ENCODE measurements around the gene SETD7.

SETD7 gene

DNA sequence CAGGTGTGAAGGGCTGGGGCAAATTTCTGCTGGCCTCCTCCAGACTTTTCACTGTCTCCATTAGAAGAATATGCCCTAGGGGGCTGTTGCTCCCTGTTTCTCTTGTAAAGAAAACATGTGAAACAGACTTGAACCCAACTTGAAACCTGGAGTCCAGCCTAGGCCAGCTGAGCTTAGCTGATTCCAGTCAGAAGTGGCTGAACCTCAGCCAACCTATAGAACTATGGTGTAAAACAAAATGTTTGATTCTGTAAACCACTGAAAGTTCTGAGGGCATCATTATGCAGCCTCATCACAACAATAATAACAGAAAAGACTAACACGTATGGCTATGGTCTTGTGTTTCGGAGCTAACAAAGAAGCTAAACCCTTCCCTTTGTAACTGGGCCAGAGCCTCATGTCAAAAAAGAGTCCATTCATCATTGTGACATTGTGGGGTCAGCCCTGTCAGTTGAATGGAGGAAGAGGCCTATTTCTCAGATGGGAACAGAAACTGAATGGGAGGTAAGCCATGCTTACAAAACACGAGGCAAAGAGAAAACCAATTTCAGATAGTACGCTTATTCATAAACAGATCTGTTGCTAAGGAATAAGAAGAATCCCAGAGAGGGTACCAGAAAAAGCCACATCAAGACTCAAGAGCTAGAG lies 34.1 kb downstream of the SETD7 start:
- DNase-seq = peak in 1 of 10 donors; percentile 20
- intact Hi-C loops (cut with DNase I) = no loop called here

DNA sequence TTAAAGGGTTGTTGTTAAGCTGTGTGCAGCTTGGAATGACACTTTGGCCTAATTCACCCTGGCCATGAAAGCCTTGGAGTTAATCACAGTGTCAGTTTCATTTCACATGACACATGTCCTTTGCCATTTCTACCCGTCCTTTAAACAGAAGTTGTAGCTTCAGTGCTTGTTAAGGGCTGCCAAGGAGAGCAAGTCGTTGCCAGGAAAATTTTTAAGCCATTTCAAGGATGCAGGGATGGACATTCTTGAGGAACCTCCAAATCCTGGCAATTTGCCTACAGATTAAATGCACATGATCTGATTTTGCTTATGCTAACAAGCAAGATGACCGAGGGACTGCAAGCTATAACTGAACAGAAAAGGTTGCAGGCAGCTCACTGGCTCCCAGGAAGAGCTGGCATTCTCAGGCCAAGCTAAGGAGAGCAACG lies 40.5 kb downstream of the SETD7 start:
- intact Hi-C loops (cut with DNase I) = no loop called here

DNA sequence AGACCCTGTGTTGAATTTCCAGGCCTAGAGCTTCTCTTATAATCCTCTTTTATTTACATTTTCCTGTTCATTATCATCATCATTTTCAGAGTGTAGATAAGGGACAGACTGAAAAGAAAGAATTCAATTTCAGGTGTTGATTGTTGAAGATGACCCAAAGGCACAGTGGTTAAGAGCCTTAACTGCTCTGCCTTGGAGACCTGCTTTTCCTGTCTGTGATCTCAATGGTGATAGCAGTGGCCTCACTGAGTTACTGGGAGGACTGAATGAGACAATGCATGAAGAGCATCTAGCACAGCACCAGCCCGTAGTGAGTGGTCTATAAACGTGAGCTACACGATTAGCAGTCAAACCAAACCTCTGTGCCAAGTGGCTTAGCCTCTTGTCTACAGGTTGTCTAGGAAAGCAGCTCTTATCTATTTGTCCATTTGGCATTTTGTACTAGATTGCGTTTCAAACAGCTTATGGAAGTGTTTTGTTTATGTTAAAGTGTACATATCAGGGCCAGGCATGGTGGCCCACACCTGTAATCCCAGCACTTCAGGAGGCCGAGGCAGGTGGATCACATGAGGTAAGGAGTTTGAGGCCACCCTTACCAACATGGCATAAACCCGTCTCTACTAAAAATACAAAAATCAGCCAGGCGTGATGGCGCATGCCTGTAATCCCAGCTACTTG lies 41.5 kb downstream of the SETD7 start:
- intact Hi-C loops (cut with DNase I) = no loop called here
- no peak for DNase-seq

More for the DNA sequence above, 40.5 kb downstream of the SETD7 start:
- DNase-seq = no peak

DNA sequence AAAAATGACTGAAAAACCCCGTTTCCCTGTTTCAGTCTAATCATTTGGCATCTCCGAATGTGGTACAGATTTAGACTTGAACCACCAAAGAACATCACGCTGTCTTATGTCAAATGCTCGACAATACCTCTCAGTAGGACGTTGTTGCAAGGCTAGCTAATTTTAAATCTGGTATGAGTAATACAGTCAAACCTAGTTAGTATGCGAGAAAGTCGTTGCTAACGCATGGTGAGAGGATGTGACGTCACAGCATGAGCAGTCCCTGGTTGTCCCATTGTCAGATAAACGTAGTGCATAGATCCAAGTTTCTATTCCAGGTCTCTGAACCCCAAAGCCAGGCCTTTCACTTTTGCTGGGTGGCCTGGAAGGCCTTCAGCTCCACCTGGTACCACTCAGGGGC lies 44.7 kb downstream of the SETD7 start:
- intact Hi-C loops (cut with DNase I) = no loop called here
- peak in 1 of 10 donors; percentile 52 for DNase-seq

DNA sequence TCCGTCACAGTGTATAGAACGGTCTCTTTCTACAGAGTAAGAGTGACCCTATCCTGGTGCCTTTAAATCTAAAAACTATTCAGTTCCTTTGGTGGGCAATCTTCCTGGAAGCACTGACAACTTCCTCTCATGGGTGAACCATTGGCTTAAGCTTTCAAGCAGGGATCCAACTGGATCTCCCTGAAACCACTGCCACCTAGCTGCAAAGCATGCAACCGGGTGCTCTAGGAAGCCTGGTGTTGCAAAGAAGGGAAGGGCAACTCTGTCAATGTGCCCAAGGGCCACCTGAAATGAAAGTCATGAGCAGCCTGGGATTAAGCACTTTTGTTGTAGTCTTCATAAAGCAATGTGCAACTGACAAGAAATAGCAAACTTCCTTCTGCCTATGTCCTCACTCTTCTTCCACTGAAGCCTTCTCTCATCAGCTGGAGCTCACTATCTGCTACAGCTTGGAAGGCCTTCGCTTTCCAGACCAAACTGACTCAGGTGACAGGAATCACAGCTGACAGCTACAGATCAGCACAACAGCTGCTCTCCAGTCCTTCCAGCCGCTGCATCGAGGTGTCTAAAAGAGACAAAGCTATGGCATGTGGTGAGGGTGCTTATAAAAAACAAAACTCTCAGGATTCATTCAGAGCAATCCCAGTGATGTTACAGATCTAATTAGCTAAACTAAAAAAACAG lies 46.1 kb downstream of the SETD7 start:
- intact Hi-C loops (cut with DNase I) = loop anchor here (10.0 kb wide), 1 partner anchor 285 kb away; no protein-coding TSS in a partner anchor
- peak in 3 of 10 donors; percentile 43 to 84 (median 47) for DNase-seq

DNA sequence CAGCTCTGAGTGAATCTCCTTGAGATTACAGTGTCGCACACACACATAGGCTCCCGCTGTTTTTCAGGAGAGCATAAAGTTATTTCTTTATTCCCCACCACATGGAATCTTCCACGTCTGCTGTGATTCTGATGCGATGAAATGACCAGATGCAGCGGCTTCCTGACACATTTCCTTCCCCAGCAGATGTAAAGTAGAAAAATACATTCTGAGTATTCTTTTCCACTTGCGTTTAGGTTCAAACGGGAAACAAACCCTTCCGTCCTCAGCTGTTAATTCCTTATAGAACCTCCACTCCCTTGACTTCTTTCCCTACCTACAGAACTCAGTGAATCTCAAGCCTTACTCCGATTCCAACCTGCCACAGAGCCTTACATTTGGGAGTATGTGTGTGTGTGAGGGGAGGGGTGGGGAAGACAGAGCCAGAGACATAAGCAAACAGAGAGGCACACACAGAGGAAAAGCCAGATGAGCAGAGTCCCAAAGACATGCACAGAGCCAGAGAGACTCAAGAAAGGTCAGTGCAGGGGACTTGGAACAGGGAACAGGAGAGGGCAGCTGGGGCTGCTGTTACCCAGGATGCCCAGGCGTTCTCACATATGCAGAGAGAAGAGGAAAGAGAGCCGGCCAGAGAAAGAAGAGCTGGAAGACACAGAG lies 47.3 kb downstream of the SETD7 start:
- no peak for DNase-seq
- intact Hi-C loops (cut with DNase I) = loop anchor here (10.0 kb wide), 1 partner anchor 284 kb away; no protein-coding TSS in a partner anchor

DNA sequence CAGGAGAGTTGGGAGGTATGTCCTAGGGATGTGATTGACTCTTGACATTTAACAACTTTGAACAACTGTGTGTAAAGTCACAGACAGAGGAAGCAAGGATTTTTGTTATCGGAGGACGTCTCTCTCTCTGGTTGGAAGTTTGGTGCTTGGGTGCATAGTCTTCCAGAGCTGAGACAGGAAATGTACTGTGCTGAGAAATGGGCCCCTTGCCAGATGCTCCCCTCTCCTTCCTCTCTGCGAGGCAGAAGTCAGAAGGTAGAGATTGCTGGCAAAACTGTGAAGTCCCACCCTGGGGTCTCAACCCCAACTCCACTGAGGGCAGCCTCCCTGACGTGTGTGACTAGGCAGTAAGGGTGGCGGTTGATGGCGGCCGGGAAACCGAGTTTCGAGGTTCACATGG lies 49.2 kb downstream of the SETD7 start:
- intact Hi-C loops (cut with DNase I) = loop anchor here (10.0 kb wide), 1 partner anchor 282 kb away; no protein-coding TSS in a partner anchor
- no peak for DNase-seq

DNA sequence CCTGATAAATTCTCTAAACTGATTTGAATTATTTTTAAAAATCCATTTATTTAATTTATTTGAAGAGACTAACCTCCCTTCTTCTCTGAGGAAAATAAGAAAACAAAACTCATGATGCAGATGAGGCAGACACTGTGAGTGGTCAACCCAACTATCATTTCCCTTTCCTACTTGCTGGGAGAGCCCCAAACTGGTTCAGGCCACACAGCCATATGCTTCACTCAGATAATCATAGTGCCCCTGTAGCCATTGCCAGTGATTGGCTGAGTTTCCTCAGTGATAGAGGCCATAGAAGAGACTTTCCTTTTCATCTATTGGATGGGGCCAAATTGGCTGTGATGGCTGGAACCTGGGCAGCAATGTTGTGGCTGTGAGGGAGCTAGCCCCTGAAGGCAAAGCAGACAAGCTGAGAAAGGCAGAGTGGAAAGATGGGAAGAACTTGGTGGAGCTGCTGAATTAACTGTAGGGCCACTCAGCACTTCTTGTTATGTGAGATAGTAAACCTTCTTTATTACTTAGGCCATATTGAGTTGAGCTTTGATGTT lies 52.3 kb downstream of the SETD7 start:
- no peak for DNase-seq
- intact Hi-C loops (cut with DNase I) = loop anchor here (10.0 kb wide), 1 partner anchor 279 kb away; no protein-coding TSS in a partner anchor

DNA sequence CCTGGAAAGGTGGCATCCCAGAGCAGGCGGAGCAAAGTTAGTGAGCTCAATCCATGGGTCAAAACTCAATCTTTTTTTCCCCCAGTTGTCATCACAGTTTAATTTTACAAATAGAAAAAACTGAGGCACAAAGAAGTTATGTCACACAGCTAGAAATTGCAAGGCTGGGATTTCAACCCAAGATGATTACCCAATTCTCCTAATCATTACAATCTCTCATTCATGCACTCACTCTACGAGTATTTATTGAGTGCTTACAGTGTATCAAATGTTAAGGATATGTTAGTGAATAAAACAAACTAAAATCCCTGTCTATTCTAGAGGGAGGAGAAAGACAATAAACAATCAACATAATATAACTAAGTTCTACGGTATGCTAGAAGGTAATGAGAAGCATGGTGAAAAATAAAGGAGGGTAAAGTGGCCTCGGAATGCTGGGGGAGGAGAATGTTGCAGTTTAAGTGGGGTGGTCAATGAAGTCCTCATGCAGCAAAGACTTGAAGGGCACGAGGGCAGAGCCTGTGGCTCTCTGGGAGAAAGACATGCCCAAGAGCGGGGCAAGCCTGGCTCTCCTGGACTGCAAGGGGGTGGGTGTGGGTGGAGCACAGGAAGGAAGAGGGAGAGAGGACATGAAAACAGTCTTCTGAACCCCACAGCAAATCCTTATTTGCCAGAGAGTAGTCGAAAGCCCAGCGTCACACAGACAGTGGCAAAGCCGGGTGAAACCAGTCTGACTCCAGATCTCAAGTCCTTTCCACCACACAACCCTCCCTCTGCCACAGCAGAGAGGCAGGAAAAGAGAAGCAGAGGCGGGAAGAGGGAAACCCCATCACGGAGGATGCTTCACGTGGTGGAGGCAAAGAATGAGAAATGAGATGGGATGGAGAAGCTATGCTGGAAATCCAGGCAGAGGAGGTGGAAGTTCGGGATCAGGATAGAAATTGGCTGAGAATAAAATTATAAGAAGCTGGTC lies 53.8 kb downstream of the SETD7 start:
- intact Hi-C loops (cut with DNase I) = loop anchor here (10.0 kb wide), 1 partner anchor 277 kb away; no protein-coding TSS in a partner anchor

DNA sequence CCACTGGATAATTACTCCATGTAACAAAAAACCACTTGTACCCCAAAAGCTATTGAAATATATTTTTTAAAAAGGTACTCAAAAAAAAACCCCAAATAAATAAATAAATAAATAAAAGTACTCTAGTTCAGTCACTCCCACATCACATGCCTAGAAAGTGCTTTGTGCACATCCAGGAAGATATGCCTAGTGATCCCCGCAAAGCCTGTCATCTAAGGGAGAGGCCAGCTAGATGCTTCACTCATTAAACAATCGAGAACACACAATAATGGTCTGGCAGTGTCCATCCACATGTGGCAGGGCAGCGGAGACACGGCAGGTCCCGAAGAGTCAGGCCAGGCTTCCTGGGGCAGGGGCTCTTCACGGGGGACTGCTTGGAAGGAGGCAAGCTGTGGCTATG lies 54.5 kb downstream of the SETD7 start:
- no peak for DNase-seq
- intact Hi-C loops (cut with DNase I) = loop anchor here (10.0 kb wide), 1 partner anchor 277 kb away; no protein-coding TSS in a partner anchor

More for the DNA sequence above, 53.8 kb downstream of the SETD7 start:
- no peak for DNase-seq

DNA sequence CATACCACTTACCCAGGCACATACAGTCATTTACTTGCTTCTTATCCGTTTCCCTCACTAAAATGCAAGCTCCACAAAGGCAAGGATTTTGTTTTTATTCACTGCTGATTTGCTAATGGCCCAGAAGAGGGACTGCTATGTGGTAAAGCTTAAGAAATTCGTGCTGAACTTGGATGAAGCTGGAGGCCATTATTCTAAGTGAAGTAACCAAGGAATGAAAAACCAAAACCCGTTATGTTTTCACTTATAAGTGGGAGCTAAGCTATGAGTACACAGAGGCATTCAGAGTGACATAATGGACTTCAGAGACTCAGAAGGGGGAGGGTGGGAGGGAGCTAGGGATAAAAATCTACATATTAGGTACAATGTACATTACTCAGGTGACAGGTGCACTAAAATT lies 54.9 kb downstream of the SETD7 start:
- intact Hi-C loops (cut with DNase I) = loop anchor here (10.0 kb wide), 1 partner anchor 276 kb away; no protein-coding TSS in a partner anchor
- DNase-seq = no peak

DNA sequence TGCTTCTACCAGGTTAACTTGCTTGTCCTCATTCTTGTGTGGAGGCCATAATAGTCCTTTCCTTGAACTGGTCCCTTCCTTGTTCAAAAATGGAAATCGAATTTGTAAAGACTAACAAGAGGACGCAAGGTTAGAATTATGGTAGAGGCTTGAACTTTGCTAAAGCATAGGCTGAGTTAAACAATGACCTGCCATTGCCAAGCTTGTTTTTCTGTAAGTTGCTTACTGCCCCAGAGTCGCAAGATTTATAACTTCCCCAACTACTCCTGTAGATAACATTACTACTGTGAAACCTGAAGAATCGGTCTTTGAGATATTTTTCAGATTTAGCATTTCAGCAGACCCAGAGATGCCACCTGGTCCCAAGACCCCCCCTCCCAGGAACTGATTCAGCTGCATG lies 56.8 kb downstream of the SETD7 start:
- no peak for DNase-seq
- intact Hi-C loops (cut with DNase I) = loop anchor here (5.0 kb wide), 2 partner anchors 33 to 133 kb away; no protein-coding TSS in a partner anchor

DNA sequence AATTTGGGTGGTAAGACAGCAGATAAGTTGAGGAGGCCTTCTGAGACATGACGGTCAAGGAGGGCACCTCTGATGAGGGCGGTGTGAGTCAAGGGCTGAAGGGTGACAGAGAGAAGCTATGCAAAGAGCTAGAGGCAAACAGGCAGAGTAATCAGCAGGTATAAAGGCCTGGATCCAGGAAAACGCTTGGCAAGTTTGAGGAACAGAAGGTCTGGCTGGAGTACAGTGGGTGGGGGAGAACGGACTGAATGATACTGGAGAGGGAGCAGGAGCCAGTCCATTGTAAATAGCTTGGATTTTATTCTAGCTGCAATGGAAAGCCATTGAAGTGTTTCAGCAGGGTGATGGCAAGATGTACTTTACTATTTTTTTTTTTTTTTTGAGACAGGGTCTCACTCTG lies 62.8 kb downstream of the SETD7 start:
- intact Hi-C loops (cut with DNase I) = no loop called here
- no peak for DNase-seq

DNA sequence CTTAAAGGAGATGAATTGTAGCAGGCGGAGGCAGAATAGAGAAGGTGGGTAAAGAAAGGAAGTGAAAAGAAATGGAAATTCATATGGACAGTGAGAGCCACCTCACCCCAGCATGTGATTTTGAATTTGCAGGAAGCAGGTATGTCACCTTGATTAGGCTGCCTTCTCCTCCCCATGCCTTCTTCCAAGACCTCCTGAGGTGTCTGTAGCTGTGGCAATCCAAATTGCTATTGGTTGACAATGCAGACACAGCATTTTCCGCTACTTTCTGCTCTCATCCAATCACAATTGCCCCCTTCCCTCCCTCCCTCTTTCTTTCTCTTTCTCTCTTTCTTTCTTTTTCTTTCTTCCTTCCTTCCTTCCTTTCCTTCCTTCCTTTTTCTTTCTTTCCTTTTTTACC lies 63.6 kb downstream of the SETD7 start:
- intact Hi-C loops (cut with DNase I) = no loop called here
- DNase-seq = no peak

DNA sequence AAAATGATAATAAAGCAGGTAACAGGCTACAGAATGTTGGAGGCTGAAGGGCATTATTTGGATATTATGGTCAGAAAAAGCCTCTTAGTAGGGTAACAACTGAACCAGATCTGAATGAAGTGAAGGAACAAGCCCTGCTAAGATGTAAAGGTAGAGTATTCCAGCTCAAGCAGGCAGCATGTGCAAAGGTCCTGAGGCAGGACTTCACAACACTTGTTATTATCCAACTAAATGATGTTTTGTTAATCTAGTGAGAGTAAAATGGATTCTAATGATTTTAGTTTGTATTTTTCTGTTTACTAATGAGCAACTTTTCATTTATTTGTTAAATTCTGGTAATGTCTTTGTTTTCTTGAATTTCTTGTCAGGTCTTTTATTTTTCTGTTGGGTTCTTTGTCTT lies 66.4 kb downstream of the SETD7 start:
- no peak for DNase-seq
- intact Hi-C loops (cut with DNase I) = no loop called here

DNA sequence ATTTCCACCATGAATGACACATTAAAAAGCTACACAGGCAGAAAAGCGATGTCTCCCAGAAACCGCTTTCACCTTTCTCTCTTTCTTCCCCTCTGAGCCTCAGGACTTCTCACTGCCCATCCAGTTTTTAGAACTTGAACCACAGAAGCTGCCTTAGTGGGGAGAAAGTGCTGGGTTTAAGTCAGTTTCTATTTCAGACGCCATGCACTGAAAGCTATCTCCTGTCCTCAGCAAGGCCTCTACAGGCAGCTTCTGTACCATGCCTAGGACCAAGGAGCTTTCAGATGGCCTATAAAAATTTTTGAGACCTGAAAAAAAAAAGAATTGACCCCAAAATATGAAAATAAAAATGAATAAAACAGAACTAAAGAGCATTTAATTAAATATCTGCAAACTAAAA lies 67.6 kb downstream of the SETD7 start:
- intact Hi-C loops (cut with DNase I) = no loop called here
- DNase-seq = no peak

DNA sequence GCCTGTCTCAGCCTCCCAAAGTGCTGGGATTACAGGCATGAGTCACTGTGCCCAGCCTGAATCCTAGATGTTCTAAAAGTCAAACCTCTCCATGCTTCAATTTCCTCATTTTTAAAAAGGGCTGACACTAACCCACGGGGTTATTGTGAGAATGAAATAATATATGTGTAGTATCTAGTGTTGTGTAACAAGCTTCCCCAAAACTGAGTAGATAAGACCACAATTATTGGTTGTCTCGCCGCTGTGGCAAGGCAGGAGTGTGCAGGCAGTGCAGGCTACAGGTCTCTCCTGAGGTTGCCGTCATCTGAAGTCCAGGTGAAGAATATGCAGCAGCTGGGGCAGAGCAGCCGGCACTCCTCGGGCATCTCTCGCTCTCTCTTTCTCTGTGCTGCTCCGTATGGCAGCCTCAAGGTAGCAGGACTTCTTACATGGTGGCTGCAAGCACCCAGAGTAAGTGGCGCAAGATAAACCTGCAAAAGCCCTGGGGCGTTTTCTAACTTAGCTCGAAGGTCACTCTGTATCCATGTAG lies 71.2 kb downstream of the SETD7 start:
- no peak for DNase-seq
- intact Hi-C loops (cut with DNase I) = no loop called here

DNA sequence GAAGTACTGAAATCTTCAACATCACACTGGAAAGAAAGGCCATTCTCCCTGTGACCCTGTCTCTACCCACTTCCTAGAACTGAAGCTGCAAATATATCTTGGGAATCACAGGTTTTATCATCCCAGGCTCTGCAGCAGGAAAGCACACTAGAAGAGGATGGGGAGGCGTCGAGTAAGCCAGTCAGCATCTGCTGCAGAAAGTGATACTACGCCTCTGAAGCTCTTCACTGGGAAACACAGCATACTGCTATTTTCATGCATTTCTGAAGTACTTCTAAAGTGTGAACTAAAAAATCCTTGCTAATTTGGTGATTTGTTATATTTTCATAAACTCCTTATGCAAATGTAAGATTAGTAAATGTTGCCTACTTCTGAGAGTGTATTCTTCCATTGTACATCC lies 73.0 kb downstream of the SETD7 start:
- DNase-seq = peak in 2 of 10 donors; percentile 18
- intact Hi-C loops (cut with DNase I) = no loop called here

DNA sequence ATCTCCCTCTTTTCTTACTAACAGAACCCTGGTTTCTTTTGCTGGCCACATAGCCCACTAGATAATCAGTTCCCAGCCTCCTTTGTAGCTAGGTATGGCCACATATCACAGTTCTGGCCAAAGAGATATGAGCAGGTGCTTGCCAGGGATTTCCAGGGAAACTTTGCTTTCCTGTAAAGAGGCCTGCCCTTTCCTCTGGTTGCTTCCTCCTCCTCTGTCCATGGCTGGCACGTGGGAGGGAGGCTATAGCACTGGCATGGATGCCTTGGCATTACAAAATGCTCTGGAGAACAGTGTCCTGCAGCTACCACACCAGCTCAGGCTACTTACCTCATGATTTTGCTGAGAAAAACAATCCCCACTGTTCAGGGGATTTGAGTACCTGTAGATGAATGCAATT lies 74.6 kb downstream of the SETD7 start:
- no peak for DNase-seq
- intact Hi-C loops (cut with DNase I) = no loop called here

Measured in posterior cingulate gyrus (tissue), 11 donors.